Endothelial cell of umbilical vein (primary cell): ENCODE data around the gene SHISA6.

Experiments
- EZH2 ChIP-seq: IDR thresholded peaks from 2 replicates; pipeline ENCODE4 v1.6.1; 2012; ENCODE audit warnings: borderline replicate concordance, low read depth, mild to moderate bottlenecking, moderate library complexity, low read length, inconsistent platforms; ENCODE audit not compliant: severe bottlenecking
- POLR2A ChIP-seq: IDR thresholded peaks from 2 replicates; pipeline ENCODE4 v1.6.1; 2012; ENCODE audit warnings: low read depth, mild to moderate bottlenecking, control low read depth, low read length
- POLR2AphosphoS5 ChIP-seq: IDR thresholded peaks from 2 replicates; pipeline ENCODE4 v1.6.1; 2012; ENCODE audit warnings: low read depth, mild to moderate bottlenecking, control low read depth, low read length, moderate library complexity; ENCODE audit not compliant: insufficient read depth
- TF ChIP-seq, protein P1 (sequence below), 2 donors: IDR thresholded peaks; 1 replicate in 1 of 2; 2 replicates in 1 of 2; pipeline ENCODE4 v1.5.1; 2011; ENCODE audit warnings: low read length in 2 of 2, mild to moderate bottlenecking in 2 of 2, moderate library complexity in 2 of 2, control low read depth in 1 of 2, inconsistent platforms in 1 of 2, low read depth in 1 of 2; ENCODE audit not compliant: insufficient read depth in 1 of 2; ENCODE audit errors: extremely low read depth in 1 of 2

DNA sequence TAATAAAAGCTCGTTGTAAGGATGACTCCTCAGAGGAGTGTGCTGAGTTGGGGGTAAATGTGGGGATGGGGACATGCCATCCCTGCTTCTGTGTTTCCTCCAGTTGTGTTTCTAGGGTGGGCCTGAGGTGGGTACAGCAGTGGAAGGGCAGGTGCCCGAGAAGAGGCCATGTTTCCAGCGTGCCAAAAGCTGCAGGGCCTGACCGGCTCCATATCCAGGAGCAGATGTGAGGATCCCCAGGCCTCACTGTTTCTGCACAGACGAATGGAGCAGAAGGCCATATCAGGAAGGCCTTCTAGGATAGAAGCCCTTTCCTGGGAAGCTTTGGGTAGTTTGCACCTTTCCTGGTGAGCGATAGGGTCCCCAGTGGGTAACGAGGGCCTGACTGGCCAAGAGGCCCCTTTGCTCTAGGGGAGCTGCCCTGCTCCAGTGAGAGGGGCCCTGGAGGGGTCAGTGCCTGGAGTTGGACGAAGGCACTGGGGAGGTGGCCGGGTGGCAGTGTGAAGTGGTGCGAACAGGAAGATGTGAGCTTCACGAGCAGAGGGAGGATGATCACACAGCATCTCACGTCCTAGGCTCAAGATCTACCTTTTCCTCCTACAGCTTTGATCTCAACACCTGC is 62.9 kb downstream of the SHISA6 start:
- TF ChIP-seq, protein P1, sequence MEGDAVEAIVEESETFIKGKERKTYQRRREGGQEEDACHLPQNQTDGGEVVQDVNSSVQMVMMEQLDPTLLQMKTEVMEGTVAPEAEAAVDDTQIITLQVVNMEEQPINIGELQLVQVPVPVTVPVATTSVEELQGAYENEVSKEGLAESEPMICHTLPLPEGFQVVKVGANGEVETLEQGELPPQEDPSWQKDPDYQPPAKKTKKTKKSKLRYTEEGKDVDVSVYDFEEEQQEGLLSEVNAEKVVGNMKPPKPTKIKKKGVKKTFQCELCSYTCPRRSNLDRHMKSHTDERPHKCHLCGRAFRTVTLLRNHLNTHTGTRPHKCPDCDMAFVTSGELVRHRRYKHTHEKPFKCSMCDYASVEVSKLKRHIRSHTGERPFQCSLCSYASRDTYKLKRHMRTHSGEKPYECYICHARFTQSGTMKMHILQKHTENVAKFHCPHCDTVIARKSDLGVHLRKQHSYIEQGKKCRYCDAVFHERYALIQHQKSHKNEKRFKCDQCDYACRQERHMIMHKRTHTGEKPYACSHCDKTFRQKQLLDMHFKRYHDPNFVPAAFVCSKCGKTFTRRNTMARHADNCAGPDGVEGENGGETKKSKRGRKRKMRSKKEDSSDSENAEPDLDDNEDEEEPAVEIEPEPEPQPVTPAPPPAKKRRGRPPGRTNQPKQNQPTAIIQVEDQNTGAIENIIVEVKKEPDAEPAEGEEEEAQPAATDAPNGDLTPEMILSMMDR (IDR thresholded peaks at IDR 0.05; ENCODE audit: extremely low read depth in 1 of 2, insufficient read depth in 1 of 2, low read depth in 1 of 2, low read length in 2 of 2): no peak
- TF ChIP-seq POLR2A (no peak), POLR2AphosphoS5 (no peak), EZH2 (no peak)
